Right atrium auricular region (tissue), 2 donors: ENCODE measurements around the gene C20orf204. TPM values are rescaled to one million over a fixed set of nuclear protein-coding genes. Genes with fewer than 3 reads are reported as not detected.

Source experiments
- DNase-seq: peaks from one replicate; pipeline ENCODE4 v3.0.0-alpha.2; 2019; ENCODE audit warnings: low spot score
- H3K27ac ChIP-seq, 2 donors: fragments of 200-600 bp; sonication (generic); 1 replicate in 1 of 2; 2 replicates in 1 of 2; pipeline ENCODE4 v1.5.1; 2016 to 2019
- H3K27me3 ChIP-seq, 2 donors: fragments of 200-600 bp; sonication (generic); one replicate each; pipeline versions ENCODE4 v1.5.1 to v1.6.0; 2017 to 2019
- H3K36me3 ChIP-seq: fragments of 200-600 bp; sonication (generic); one replicate; pipeline ENCODE4 v1.5.1; 2016
- H3K4me1 ChIP-seq, 2 donors: fragments of 200-600 bp; sonication (generic); one replicate each; pipeline versions ENCODE4 v1.5.1 to v1.6.0; 2017 to 2019
- H3K4me3 ChIP-seq, 2 donors: fragments of 200-600 bp; sonication (generic); 1 replicate in 1 of 2; 2 replicates in 1 of 2; pipeline ENCODE4 v1.5.1; 2017 to 2019; ENCODE audit warnings: mild to moderate bottlenecking in 1 of 2, moderate library complexity in 1 of 2
- H3K9me3 ChIP-seq, 2 donors: fragments of 200-600 bp; sonication (generic); one replicate each; pipeline ENCODE4 v1.5.1; 2019
- CTCF ChIP-seq, 2 donors: fragments of 200-600 bp; sonication (generic); IDR thresholded peaks; one replicate each; pipeline ENCODE4 v1.5.1; 2019; ENCODE audit warnings: antibody characterized with exemption in 2 of 2
- total RNA-seq, 2 donors: library from RNA; depleted of rRNA; stranded (reverse); fragments of >200 nt; gene quantifications; one replicate each; pipeline ENCODE4 v1.1.0, GENCODE V29; 2016

The C20orf204 gene
- total RNA-seq, 2 donors from 2014 or later, result 0.07 to 0.35 TPM

GRCh38 chr20:64070244-64070993, 34.4 kb downstream of the C20orf204 start:
- H3K36me3 ChIP-seq, result peaks cover 16% of the 10 kb centered on the region

GRCh38 chr20:64071341-64072332, 35.7 kb downstream of the C20orf204 start:
- no peaks in the 10 kb centered on the region for H3K9me3 ChIP-seq
- no peak for DNase-seq
- no peaks in the 10 kb centered on the region for H3K27me3 ChIP-seq
- no peak overlapping the region for H3K27ac ChIP-seq
- H3K36me3 ChIP-seq, result peaks cover 16% of the 10 kb centered on the region
- no peaks in the 10 kb centered on the region for H3K4me1 ChIP-seq
- no peak for TF ChIP-seq CTCF (IDR thresholded peaks at IDR 0.05)
- H3K4me3 ChIP-seq, result no peak overlapping the region

More at GRCh38 chr20:64070244-64070993, 34.4 kb downstream of the C20orf204 start:
- DNase-seq, result no peak
- no peak overlapping the region for H3K27ac ChIP-seq
- H3K4me1 ChIP-seq, result peaks cover 0 to 3% of the 10 kb centered on the region in 2 donors
- H3K9me3 ChIP-seq, result no peaks in the 10 kb centered on the region
- no peaks in the 10 kb centered on the region for H3K27me3 ChIP-seq
- no peak overlapping the region for H3K4me3 ChIP-seq
- TF ChIP-seq CTCF (IDR thresholded peaks at IDR 0.05), result no peak

GRCh38 chr20:64072498-64073063, 36.6 kb downstream of the C20orf204 start:
- H3K4me3 ChIP-seq, result no peak overlapping the region
- H3K27me3 ChIP-seq, result no peaks in the 10 kb centered on the region
- peaks cover 0 to 8% of the 10 kb centered on the region in 2 donors for H3K4me1 ChIP-seq
- peaks cover 16% of the 10 kb centered on the region for H3K36me3 ChIP-seq
- no peaks in the 10 kb centered on the region for H3K9me3 ChIP-seq
- TF ChIP-seq CTCF (IDR thresholded peaks at IDR 0.05), result no peak
- DNase-seq, result no peak
- H3K27ac ChIP-seq, result no peak overlapping the region

GRCh38 chr20:64073476-64074183, 37.6 kb downstream of the C20orf204 start:
- TF ChIP-seq CTCF (IDR thresholded peaks at IDR 0.05), result no peak
- Histone ChIP-seq H3K4me1 (peaks cover 0 to 17% of the 10 kb centered on the region in 2 donors), H3K4me3 (no peak overlapping the region), H3K27me3 (no peaks in the 10 kb centered on the region), H3K36me3 (peaks cover 16% of the 10 kb centered on the region), H3K9me3 (no peaks in the 10 kb centered on the region), H3K27ac (no peak overlapping the region)
- DNase-seq, result no peak

GRCh38 chr20:64074184-64074789, 38.3 kb downstream of the C20orf204 start:
- no peak for DNase-seq
- H3K4me3 ChIP-seq, result no peak overlapping the region
- H3K27ac ChIP-seq, result no peak overlapping the region
- H3K27me3 ChIP-seq, result no peaks in the 10 kb centered on the region
- peaks cover 16% of the 10 kb centered on the region for H3K36me3 ChIP-seq
- TF ChIP-seq CTCF (IDR thresholded peaks at IDR 0.05), result no peak
- peaks cover 0 to 24% of the 10 kb centered on the region in 2 donors for H3K4me1 ChIP-seq
- H3K9me3 ChIP-seq, result no peaks in the 10 kb centered on the region
